IMR-90 (cell line): ENCODE results near the gene DDX52. TPM values are rescaled to one million over a fixed set of nuclear protein-coding genes. Genes with fewer than 3 reads are reported as not detected.

ENCODE experiments used
- ATAC-seq: fragments of 200-7000 bp; cut with Tn5 transposase; 2 replicates; pipeline ENCODE4 v1.9.1; 2020; ENCODE audit warnings: low read depth, mild to moderate bottlenecking, moderate library complexity
- BruUV-seq: library from RNA; stranded (reverse); fragments of 400-500 nt; replicated peaks from 2 replicates; lab custom pipeline; 2021; lab: Mats Ljungman, UMichigan
- CTCF ChIA-PET: fragments of 300-600 bp; formaldehyde crosslinking; extraction: SDS; loops from one replicate; lab custom pipeline; 2021; ENCODE audit warnings: antibody characterized with exemption; lab: Yijun Ruan, JAX
- POLR2A ChIA-PET: fragments of 300-600 bp; sonication (Branson Sonifier 250); formaldehyde crosslinking; loops from one replicate; lab custom pipeline; 2022; ENCODE audit warnings: antibody characterized with exemption; ENCODE audit not compliant: unreplicated experiment; lab: Charles Lee
- DNase-seq: peaks from one replicate; pipeline ENCODE4 v3.0.0; 2013
- H2AFZ ChIP-seq: replicated peaks from 2 replicates; pipeline ENCODE3; 2013; ENCODE audit warnings: low read length, mild to moderate bottlenecking; ENCODE audit not compliant: poor library complexity
- H2AK5ac ChIP-seq: 2 replicates; pipeline ENCODE4 v1.6.1; 2013; ENCODE audit warnings: low read depth, low read length, inconsistent platforms
- H2AK9ac ChIP-seq: replicated peaks from 2 replicates; pipeline ENCODE3; 2013; ENCODE audit warnings: mild to moderate bottlenecking, low read depth, low read length, moderate library complexity; ENCODE audit not compliant: poor library complexity
- H2BK120ac ChIP-seq: 2 replicates; pipeline ENCODE4 v1.6.1; 2013; ENCODE audit warnings: low read depth, low read length, inconsistent platforms
- H2BK15ac ChIP-seq: 3 replicates; pipeline ENCODE4 v1.6.1; 2013; ENCODE audit warnings: low read depth, low read length, inconsistent platforms
- H2BK20ac ChIP-seq: 2 replicates; pipeline ENCODE4 v1.6.1; 2013; ENCODE audit warnings: low read depth, mild to moderate bottlenecking, inconsistent platforms, low read length, moderate library complexity
- H2BK5ac ChIP-seq: 2 replicates; pipeline ENCODE4 v1.6.1; 2013; ENCODE audit warnings: mild to moderate bottlenecking, low read depth, low read length, inconsistent platforms; ENCODE audit not compliant: poor library complexity, severe bottlenecking
- H3K14ac ChIP-seq: replicated peaks from 2 replicates; pipeline ENCODE4 v1.6.1; 2013; ENCODE audit warnings: low read depth, low read length, inconsistent platforms
- H3K18ac ChIP-seq: 2 replicates; pipeline ENCODE4 v1.6.1; 2013; ENCODE audit warnings: low read depth, low read length, control low read depth
- H3K23ac ChIP-seq: 2 replicates; pipeline ENCODE4 v1.6.1; 2013; ENCODE audit warnings: low read depth, low read length, inconsistent platforms
- H3K27ac ChIP-seq: 2 replicates; pipeline ENCODE4 v1.5.1; 2013; ENCODE audit warnings: mild to moderate bottlenecking, control low read depth, low read length; ENCODE audit not compliant: insufficient read depth
- H3K27me3 ChIP-seq: 2 replicates; pipeline ENCODE4 v1.6.1; 2013; ENCODE audit warnings: low read length; ENCODE audit not compliant: control insufficient read depth, insufficient read depth
- H3K36me3 ChIP-seq: 2 replicates; pipeline ENCODE4 v1.6.1; 2013; ENCODE audit warnings: low read length, mixed read lengths; ENCODE audit not compliant: control insufficient read depth, insufficient read depth
- H3K4ac ChIP-seq: 2 replicates; pipeline ENCODE4 v1.6.1; 2013; ENCODE audit warnings: low read depth, low read length, inconsistent platforms
- H3K4me1 ChIP-seq: 2 replicates; pipeline ENCODE4 v1.6.1; 2013; ENCODE audit warnings: low read length, mixed read lengths; ENCODE audit not compliant: control insufficient read depth, insufficient read depth
- H3K4me2 ChIP-seq: 2 replicates; pipeline ENCODE4 v1.6.1; 2013; ENCODE audit warnings: low read depth, mild to moderate bottlenecking, control low read depth, low read length, moderate library complexity
- H3K4me3 ChIP-seq: 2 replicates; pipeline ENCODE4 v1.5.1; 2013; ENCODE audit warnings: low read depth, mild to moderate bottlenecking, control low read depth, low read length, moderate library complexity; ENCODE audit not compliant: insufficient read depth
- H3K56ac ChIP-seq: 2 replicates; pipeline ENCODE4 v1.6.1; 2013; ENCODE audit warnings: low read length, inconsistent platforms; ENCODE audit not compliant: insufficient read depth; ENCODE audit errors: extremely low read depth
- H3K79me1 ChIP-seq, 2 experiments: 2 replicates each; pipeline ENCODE4 v1.6.1; 2013; ENCODE audit warnings: low read length in 2 of 2, inconsistent platforms in 1 of 2, low read depth in 1 of 2
- H3K9ac ChIP-seq: 2 replicates; pipeline ENCODE4 v1.6.1; 2013; ENCODE audit warnings: low read depth, low read length, control low read depth
- H3K9me1 ChIP-seq: 2 replicates; pipeline ENCODE4 v1.6.1; 2013; ENCODE audit warnings: low read length, inconsistent platforms; ENCODE audit not compliant: insufficient read depth
- H3K9me3 ChIP-seq: 2 replicates; pipeline ENCODE4 v1.6.1; 2013; ENCODE audit warnings: low read length; ENCODE audit not compliant: control insufficient read depth, insufficient read depth
- H4K20me1 ChIP-seq: 2 replicates; pipeline ENCODE4 v1.6.1; 2013; ENCODE audit warnings: low read length, inconsistent platforms; ENCODE audit not compliant: insufficient read depth
- H4K5ac ChIP-seq: 2 replicates; pipeline ENCODE4 v1.6.1; 2013; ENCODE audit warnings: mild to moderate bottlenecking, low read depth, low read length, control low read depth
- H4K8ac ChIP-seq, 2 experiments: 2 replicates each; pipeline ENCODE4 v1.6.1; 2013; ENCODE audit warnings: low read depth in 2 of 2, low read length in 2 of 2, control low read depth in 1 of 2, inconsistent platforms in 1 of 2
- H4K91ac ChIP-seq: 2 replicates; pipeline ENCODE4 v1.6.1; 2013; ENCODE audit warnings: low read depth, low read length, inconsistent platforms; ENCODE audit not compliant: insufficient read depth
- BHLHE40 ChIP-seq: fragments of 150-350 bp; IDR thresholded peaks from 2 replicates; pipeline ENCODE4 v1.6.1; 2016; ENCODE audit warnings: mild to moderate bottlenecking, low read depth, low read length
- CEBPB ChIP-seq: IDR thresholded peaks from 2 replicates; pipeline ENCODE4 v1.6.1; 2012; ENCODE audit warnings: low read depth, low read length, improper control_type of control experiment
- FOS ChIP-seq: fragments of 150-350 bp; IDR thresholded peaks from 2 replicates; pipeline ENCODE4 v1.6.1; 2016; ENCODE audit warnings: low read depth, low read length
- NFE2L2 ChIP-seq: fragments of 150-350 bp; IDR thresholded peaks from 2 replicates; pipeline ENCODE4 v1.6.1; 2016; ENCODE audit warnings: low read depth, mild to moderate bottlenecking, low read length
- RAD21 ChIP-seq: IDR thresholded peaks from 2 replicates; pipeline ENCODE4 v1.6.1; 2012; ENCODE audit warnings: low read length, improper control_type of control experiment
- SMC3 ChIP-seq: fragments of 150-350 bp; IDR thresholded peaks from 2 replicates; pipeline ENCODE4 v1.6.1; 2016; ENCODE audit warnings: low read depth, mild to moderate bottlenecking, antibody characterized with exemption, low read length, moderate library complexity
- WGBS, 2 experiments: methylation state at CpG; one replicate each; pipeline versions ENCODE4 v1.1.5 to v1.1.7; 2013; ENCODE audit warnings: missing lambda C conversion rate in 2 of 2; ENCODE audit not compliant: insufficient read length in 1 of 2; ENCODE audit errors: extremely low coverage in 2 of 2; 5-methylcytosine and 5-hydroxymethylcytosine counted together
- dilution Hi-C: fragments of 300-500 bp; cut with HindIII; formaldehyde crosslinking; loops from one replicate; pipeline ENCODE4 v1.14.3; 2018; ENCODE audit warnings: low sequenced_read_pairs; ENCODE audit not compliant: unreplicated experiment
- in situ Hi-C: fragments of 300-500 bp; cut with MboI; formaldehyde crosslinking; loops from 3 replicates; pipeline ENCODE4 v1.14.3; 2019; ENCODE audit warnings: low sequenced_read_pairs, inconsistent platforms, mixed read lengths
- intact Hi-C: fragments of 100-400 bp; cut with micrococcal nuclease; formaldehyde crosslinking; loops from 2 replicates; pipeline ENCODE4 v1.10.0; 2022
- polyA plus RNA-seq, 3 experiments: library from polyadenylated mRNA; depleted of rRNA; stranded (reverse); fragments of >200 nt; gene quantifications; 2 replicates each; pipeline ENCODE4 v1.2.3, GENCODE V29; 2012; ENCODE audit warnings: low replicate concordance in 1 of 3
- total RNA-seq: library from RNA; depleted of rRNA; stranded (reverse); fragments of >200 nt; gene quantifications from 2 replicates; pipeline ENCODE4 v1.2.3, GENCODE V29; 2012

The DDX52 gene
- total and polyA plus RNA-seq, 2 of the 4 experiments (the other 2 are of a cell fraction): 12.5 to 26.7 TPM

GRCh38 chr17:37667039-37667438, 23.8 kb upstream of the DDX52 start:
- Histone ChIP-seq H3K56ac (no peak overlapping the region), H3K79me1 (no peaks in the 10 kb centered on the region), H3K36me3 (no peaks in the 10 kb centered on the region), H3K18ac (no peak overlapping the region), H2BK5ac (no peak overlapping the region), H3K4me2 (no peak overlapping the region), H4K91ac (no peak overlapping the region), H2BK20ac (no peak overlapping the region), H3K14ac (no peak overlapping the region), H3K9ac (no peak overlapping the region), H3K4me3 (no peak overlapping the region), H3K27me3 (no peaks in the 10 kb centered on the region), H3K4ac (no peak overlapping the region), H3K4me1 (peaks cover 14% of the 10 kb centered on the region), H4K20me1 (no peaks in the 10 kb centered on the region), H2AK9ac (no peak overlapping the region), H3K23ac (no peak overlapping the region), H2AK5ac (no peak overlapping the region), H2BK120ac (no peak overlapping the region), H2AFZ (no peak overlapping the region), H3K9me1 (peaks cover 16% of the 10 kb centered on the region), H3K9me3 (no peaks in the 10 kb centered on the region), H2BK15ac (no peak overlapping the region), H3K27ac (no peak overlapping the region), H4K8ac (no peak overlapping the region), H4K5ac (no peak overlapping the region)
- no TSS peak for BruUV-seq
- no peak for DNase-seq
- POLR2A ChIA-PET: no interaction called here
- no peak for ATAC-seq
- WGBS, 2 experiments: no CpG with 5 or more reads among the region's 1 CpG
- intact Hi-C loops: no loop called here
- dilution Hi-C loops: no loop called here
- CTCF ChIA-PET: no interaction called here
- in situ Hi-C loops: no loop called here
- no peak for TF ChIP-seq CEBPB
- no peak for TF ChIP-seq RAD21
- TF ChIP-seq BHLHE40: no peak
- TF ChIP-seq FOS: no peak
- TF ChIP-seq SMC3: no peak
- TF ChIP-seq NFE2L2: no peak
